ENCODE measurements around the gene GNMT. TPM values are rescaled to one million over a fixed set of nuclear protein-coding genes. Genes with fewer than 3 reads are reported as not detected.
A peak's percentile ranks its signal among the peaks of the same experiment; 100 is the strongest.

GNMT gene
- total RNA-seq, 1 donor from 2014 or later, result 1.5 TPM

GRCh38 chr6:43001843-43002242 lies 41.3 kb downstream of the GNMT start:
- H3K4me1 Mint-ChIP-seq, result no peaks in the 10 kb centered on the region
- H3K27ac Mint-ChIP-seq (ENCODE audit: unreplicated experiment), result no peak overlapping the region
- H3K36me3 Mint-ChIP-seq (ENCODE audit: low read depth), result peaks cover 4% of the 10 kb centered on the region
- H3K27me3 Mint-ChIP-seq (ENCODE audit: low read depth), result no peaks in the 10 kb centered on the region
- no peaks in the 10 kb centered on the region for H3K9me3 Mint-ChIP-seq
- TF ChIP-seq, protein P1, sequence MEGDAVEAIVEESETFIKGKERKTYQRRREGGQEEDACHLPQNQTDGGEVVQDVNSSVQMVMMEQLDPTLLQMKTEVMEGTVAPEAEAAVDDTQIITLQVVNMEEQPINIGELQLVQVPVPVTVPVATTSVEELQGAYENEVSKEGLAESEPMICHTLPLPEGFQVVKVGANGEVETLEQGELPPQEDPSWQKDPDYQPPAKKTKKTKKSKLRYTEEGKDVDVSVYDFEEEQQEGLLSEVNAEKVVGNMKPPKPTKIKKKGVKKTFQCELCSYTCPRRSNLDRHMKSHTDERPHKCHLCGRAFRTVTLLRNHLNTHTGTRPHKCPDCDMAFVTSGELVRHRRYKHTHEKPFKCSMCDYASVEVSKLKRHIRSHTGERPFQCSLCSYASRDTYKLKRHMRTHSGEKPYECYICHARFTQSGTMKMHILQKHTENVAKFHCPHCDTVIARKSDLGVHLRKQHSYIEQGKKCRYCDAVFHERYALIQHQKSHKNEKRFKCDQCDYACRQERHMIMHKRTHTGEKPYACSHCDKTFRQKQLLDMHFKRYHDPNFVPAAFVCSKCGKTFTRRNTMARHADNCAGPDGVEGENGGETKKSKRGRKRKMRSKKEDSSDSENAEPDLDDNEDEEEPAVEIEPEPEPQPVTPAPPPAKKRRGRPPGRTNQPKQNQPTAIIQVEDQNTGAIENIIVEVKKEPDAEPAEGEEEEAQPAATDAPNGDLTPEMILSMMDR (conservative IDR thresholded peaks at IDR 0.05), result no peak
- DNase-seq (ENCODE audit: low read depth, low spot score), result no peak
- H3K4me3 Mint-ChIP-seq, result no peak overlapping the region

DNA sequence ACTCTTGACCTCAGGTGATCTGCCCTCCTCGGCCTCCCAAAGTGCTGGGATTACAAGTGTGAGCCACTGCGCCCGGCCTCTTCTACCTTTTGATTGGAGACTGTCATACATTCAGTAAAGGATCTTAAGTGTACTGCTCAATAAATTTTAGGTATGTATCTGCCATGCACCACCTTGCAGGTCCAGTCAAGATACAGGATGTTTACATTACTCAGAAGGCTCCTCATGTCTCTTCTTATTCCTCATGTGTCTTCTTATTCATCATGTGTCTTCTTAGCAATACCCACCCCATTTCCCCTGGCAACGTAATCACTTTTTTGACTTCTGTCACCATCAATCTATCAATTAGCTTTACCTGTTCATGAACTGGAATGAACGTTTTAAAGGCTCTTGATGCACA lies 45.3 kb downstream of the GNMT start:
- TF ChIP-seq, protein P1 (conservative IDR thresholded peaks at IDR 0.05), result no peak
- no peak overlapping the region for H3K4me3 Mint-ChIP-seq
- no peak for DNase-seq (ENCODE audit: low read depth, low spot score)
- H3K9me3 Mint-ChIP-seq, result no peaks in the 10 kb centered on the region
- H3K36me3 Mint-ChIP-seq (ENCODE audit: low read depth), result peaks cover 8% of the 10 kb centered on the region
- no peaks in the 10 kb centered on the region for H3K4me1 Mint-ChIP-seq
- no peaks in the 10 kb centered on the region for H3K27me3 Mint-ChIP-seq (ENCODE audit: low read depth)
- no peak overlapping the region for H3K27ac Mint-ChIP-seq (ENCODE audit: unreplicated experiment)

DNA sequence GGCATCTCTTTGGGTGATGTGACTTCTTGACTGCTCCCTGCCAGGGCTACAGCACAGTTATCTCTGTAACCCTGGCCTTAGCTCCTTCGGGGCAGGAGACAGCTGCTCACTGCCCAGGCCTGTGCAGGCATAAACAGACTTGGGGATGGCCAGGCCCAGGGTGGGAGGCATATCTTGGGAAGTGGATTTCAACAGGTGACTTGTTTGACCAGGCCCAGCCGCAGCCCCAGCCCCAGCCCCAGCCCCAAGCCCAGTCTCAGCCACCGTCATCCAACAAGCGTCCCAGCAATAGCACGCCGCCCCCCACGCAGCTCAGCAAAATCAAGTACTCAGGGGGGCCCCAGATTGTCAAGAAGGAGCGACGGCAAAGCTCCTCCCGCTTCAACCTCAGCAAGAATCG lies 45.7 kb downstream of the GNMT start:
- Mint-ChIP-seq H3K27me3 (ENCODE audit: low read depth) (no peaks in the 10 kb centered on the region), H3K27ac (ENCODE audit: unreplicated experiment) (no peak overlapping the region), H3K9me3 (no peaks in the 10 kb centered on the region), H3K4me3 (no peak overlapping the region), H3K4me1 (no peaks in the 10 kb centered on the region), H3K36me3 (ENCODE audit: low read depth) (peaks cover 8% of the 10 kb centered on the region)
- TF ChIP-seq, protein P1 (conservative IDR thresholded peaks at IDR 0.05), result no peak
- DNase-seq (ENCODE audit: low read depth, low spot score), result no peak

DNA sequence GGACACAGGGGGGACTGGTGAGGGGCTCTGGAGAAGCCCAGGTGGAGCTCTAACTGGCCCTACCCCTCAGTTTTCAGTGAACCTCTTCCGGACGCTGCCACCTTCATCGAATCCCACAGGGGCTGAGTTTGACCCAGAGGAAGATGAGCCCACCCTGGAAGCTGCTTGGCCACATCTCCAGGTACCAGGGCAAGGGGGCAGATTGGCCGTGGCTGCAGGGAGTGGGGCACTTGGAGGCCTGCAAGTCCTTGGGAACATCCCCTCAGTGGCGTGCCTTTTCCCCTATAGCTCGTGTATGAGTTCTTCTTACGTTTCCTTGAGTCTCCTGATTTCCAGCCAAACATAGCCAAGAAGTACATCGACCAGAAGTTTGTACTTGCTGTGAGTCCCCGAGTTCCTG lies 46.6 kb downstream of the GNMT start:
- peaks cover 8% of the 10 kb centered on the region for H3K36me3 Mint-ChIP-seq (ENCODE audit: low read depth)

GRCh38 chr6:43009124-43009523 lies 48.6 kb downstream of the GNMT start:
- Mint-ChIP-seq H3K4me1 (peaks cover 20% of the 10 kb centered on the region), H3K27me3 (ENCODE audit: low read depth) (no peaks in the 10 kb centered on the region), H3K27ac (ENCODE audit: unreplicated experiment) (no peak overlapping the region), H3K36me3 (ENCODE audit: low read depth) (peaks cover 8% of the 10 kb centered on the region), H3K9me3 (no peaks in the 10 kb centered on the region), H3K4me3 (peak overlapping the region; percentile 51)
- TF ChIP-seq, protein P1 (conservative IDR thresholded peaks at IDR 0.05), result peak; percentile 59
- peak; percentile 27 for DNase-seq (ENCODE audit: low read depth, low spot score)

More for the DNA sequence above, 46.6 kb downstream of the GNMT start:
- TF ChIP-seq, protein P1 (conservative IDR thresholded peaks at IDR 0.05), result no peak
- peaks cover 2% of the 10 kb centered on the region for H3K4me1 Mint-ChIP-seq
- H3K27me3 Mint-ChIP-seq (ENCODE audit: low read depth), result no peaks in the 10 kb centered on the region
- no peak overlapping the region for H3K27ac Mint-ChIP-seq (ENCODE audit: unreplicated experiment)
- no peak for DNase-seq (ENCODE audit: low read depth, low spot score)
- no peaks in the 10 kb centered on the region for H3K9me3 Mint-ChIP-seq
- peak overlapping the region; percentile 14 for H3K4me3 Mint-ChIP-seq

GRCh38 chr6:43011207-43011606 lies 50.7 kb downstream of the GNMT start:
- Mint-ChIP-seq H3K27me3 (ENCODE audit: low read depth) (no peaks in the 10 kb centered on the region), H3K9me3 (no peaks in the 10 kb centered on the region), H3K4me1 (peaks cover 30% of the 10 kb centered on the region), H3K27ac (ENCODE audit: unreplicated experiment) (no peak overlapping the region), H3K36me3 (ENCODE audit: low read depth) (peaks cover 4% of the 10 kb centered on the region), H3K4me3 (peak overlapping the region; percentile 97)
- TF ChIP-seq, protein P1 (conservative IDR thresholded peaks at IDR 0.05), result no peak
- DNase-seq (ENCODE audit: low read depth, low spot score), result no peak
